ENCODE measurements around the gene GOLT1A. TPM values are rescaled to one million over a fixed set of nuclear protein-coding genes. Genes with fewer than 3 reads are reported as not detected.

Gene GOLT1A
- total RNA-seq, 3 donors from 2014 or later (not counting 1 experiment from before 2014, with no cell fraction given): not detected

DNA sequence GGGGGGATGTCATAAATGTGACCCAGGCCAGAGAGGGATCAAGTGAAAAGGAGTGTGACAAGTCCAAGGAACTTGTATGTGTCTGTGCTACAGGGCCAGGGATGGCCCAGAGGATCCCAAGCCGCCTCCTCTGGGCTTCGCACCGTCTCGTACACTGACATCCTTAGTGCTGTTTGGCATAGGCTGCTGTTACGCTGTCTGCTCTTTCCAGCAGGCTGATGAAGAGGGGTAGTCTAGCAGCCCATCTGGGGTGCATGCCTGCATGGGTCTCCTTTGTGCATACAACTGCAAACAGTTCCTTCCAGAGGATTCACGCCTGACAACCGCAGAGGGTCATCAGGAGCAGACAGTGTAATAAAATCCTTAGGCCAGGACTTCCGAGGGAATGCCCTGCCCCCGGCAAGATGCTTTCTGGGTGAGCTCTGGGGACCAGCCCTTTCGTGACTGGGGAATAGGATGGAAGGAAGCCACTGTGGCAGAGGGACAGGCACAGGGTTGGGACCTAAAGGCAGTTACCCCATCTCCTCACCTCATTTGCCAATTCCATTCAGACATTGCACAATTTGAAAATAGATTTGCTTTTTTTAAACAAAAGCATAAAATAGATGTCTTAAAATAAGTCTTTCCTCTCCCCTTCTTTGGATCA is 6.3 kb upstream of the GOLT1A start:
- Histone ChIP-seq H3K27me3 (ENCODE audit: control insufficient read depth, insufficient read depth, low read length) (no peaks in the 10 kb centered on the region), H3K27ac (ENCODE audit: low read length) (no peak overlapping the region), H3K4me1 (ENCODE audit: control insufficient read depth, insufficient read depth, low read length) (peaks cover 6% of the 10 kb centered on the region), H3K4me3 (ENCODE audit: low read length) (no peak overlapping the region), H3K9me3 (ENCODE audit: control insufficient read depth, insufficient read depth, low read length) (no peaks in the 10 kb centered on the region), H3K36me3 (ENCODE audit: control insufficient read depth, insufficient read depth, low read length) (no peaks in the 10 kb centered on the region)
- H3K9me3 Mint-ChIP-seq: no peaks in the 10 kb centered on the region
- TF ChIP-seq, protein P1, sequence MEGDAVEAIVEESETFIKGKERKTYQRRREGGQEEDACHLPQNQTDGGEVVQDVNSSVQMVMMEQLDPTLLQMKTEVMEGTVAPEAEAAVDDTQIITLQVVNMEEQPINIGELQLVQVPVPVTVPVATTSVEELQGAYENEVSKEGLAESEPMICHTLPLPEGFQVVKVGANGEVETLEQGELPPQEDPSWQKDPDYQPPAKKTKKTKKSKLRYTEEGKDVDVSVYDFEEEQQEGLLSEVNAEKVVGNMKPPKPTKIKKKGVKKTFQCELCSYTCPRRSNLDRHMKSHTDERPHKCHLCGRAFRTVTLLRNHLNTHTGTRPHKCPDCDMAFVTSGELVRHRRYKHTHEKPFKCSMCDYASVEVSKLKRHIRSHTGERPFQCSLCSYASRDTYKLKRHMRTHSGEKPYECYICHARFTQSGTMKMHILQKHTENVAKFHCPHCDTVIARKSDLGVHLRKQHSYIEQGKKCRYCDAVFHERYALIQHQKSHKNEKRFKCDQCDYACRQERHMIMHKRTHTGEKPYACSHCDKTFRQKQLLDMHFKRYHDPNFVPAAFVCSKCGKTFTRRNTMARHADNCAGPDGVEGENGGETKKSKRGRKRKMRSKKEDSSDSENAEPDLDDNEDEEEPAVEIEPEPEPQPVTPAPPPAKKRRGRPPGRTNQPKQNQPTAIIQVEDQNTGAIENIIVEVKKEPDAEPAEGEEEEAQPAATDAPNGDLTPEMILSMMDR (IDR thresholded peaks at IDR 0.05): no peak
- 93% methylated on average over 10 of the region's 10 CpGs for WGBS (ENCODE audit: insufficient coverage)
- peaks cover 7% of the 10 kb centered on the region in 2 donors for H3K4me1 Mint-ChIP-seq
- intact Hi-C loops (cut with micrococcal nuclease): no loop called here
- H3K27me3 Mint-ChIP-seq (ENCODE audit: low read depth in 2 of 2): peaks cover 0 to 3% of the 10 kb centered on the region in 2 donors
- H3K27ac Mint-ChIP-seq: no peak overlapping the region
- H3K36me3 Mint-ChIP-seq: no peaks in the 10 kb centered on the region
- H3K4me3 Mint-ChIP-seq: no peak overlapping the region
- DNase-seq (no peak), ATAC-seq (no peak)

DNA sequence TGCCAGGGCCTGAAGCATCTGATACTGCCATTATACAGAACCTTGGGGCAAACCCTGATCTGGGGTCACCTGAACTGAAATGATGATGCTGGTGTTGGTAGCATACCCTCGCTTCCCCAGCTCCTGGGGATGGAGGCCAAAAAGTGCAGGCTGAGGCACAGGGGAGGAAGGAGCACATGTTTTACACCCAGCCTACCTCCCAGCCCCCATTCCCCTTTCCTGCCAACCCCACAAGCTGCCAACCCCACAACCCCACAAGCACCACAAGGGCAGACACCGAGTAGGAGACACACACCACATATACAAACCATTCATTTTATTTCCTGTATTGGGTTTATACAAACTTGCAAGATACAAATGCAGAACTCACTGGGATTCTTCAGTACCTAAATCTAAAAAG is 4.8 kb upstream of the GOLT1A start:
- H3K36me3 ChIP-seq (ENCODE audit: control insufficient read depth, insufficient read depth, low read length): no peaks in the 10 kb centered on the region
- H3K27ac ChIP-seq (ENCODE audit: low read length): no peak overlapping the region
- no peak overlapping the region for H3K4me3 Mint-ChIP-seq
- ATAC-seq (peak in 1 of 3 donors; percentile 44), DNase-seq (peak in 1 of 2 donors; percentile 10)
- no peak overlapping the region for H3K4me3 ChIP-seq (ENCODE audit: low read length)
- peaks cover 11 to 15% of the 10 kb centered on the region in 2 donors for H3K4me1 Mint-ChIP-seq
- no peaks in the 10 kb centered on the region for H3K9me3 Mint-ChIP-seq
- H3K27ac Mint-ChIP-seq: no peak overlapping the region
- H3K27me3 Mint-ChIP-seq (ENCODE audit: low read depth in 2 of 2): peaks cover 0 to 3% of the 10 kb centered on the region in 2 donors
- TF ChIP-seq, protein P1 (IDR thresholded peaks at IDR 0.05): no peak
- intact Hi-C loops (cut with micrococcal nuclease): no loop called here
- H3K9me3 ChIP-seq (ENCODE audit: control insufficient read depth, insufficient read depth, low read length): no peaks in the 10 kb centered on the region
- no peaks in the 10 kb centered on the region for H3K27me3 ChIP-seq (ENCODE audit: control insufficient read depth, insufficient read depth, low read length)
- WGBS (ENCODE audit: insufficient coverage): 50% methylated on average over 2 of the region's 2 CpGs
- no peaks in the 10 kb centered on the region for H3K36me3 Mint-ChIP-seq
- peaks cover 13% of the 10 kb centered on the region for H3K4me1 ChIP-seq (ENCODE audit: control insufficient read depth, insufficient read depth, low read length)

DNA sequence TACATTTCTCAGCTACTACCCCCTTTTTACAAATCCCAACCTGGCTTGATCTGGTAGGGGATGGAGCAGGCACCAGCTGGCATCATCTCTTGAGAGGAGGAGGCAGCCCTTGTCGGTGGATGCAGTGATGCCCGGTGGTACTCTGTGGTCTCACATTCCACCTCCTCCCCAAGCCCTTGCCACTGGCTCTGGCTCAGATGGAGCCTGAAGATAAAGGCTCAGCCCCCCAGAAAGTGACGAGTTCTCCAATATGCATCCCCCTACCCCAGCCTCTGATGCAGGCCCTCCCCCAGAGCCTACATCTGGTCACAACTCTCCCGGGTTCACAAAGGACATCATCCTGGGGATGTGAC is 3.8 kb upstream of the GOLT1A start:
- Histone ChIP-seq H3K27ac (ENCODE audit: low read length) (no peak overlapping the region), H3K4me1 (ENCODE audit: control insufficient read depth, insufficient read depth, low read length) (peaks cover 16% of the 10 kb centered on the region), H3K4me3 (ENCODE audit: low read length) (no peak overlapping the region), H3K27me3 (ENCODE audit: control insufficient read depth, insufficient read depth, low read length) (no peaks in the 10 kb centered on the region), H3K9me3 (ENCODE audit: control insufficient read depth, insufficient read depth, low read length) (no peaks in the 10 kb centered on the region), H3K36me3 (ENCODE audit: control insufficient read depth, insufficient read depth, low read length) (no peaks in the 10 kb centered on the region)
- no peaks in the 10 kb centered on the region for H3K9me3 Mint-ChIP-seq
- H3K36me3 Mint-ChIP-seq: no peaks in the 10 kb centered on the region
- H3K4me1 Mint-ChIP-seq: peaks cover 11 to 16% of the 10 kb centered on the region in 2 donors
- H3K27me3 Mint-ChIP-seq (ENCODE audit: low read depth in 2 of 2): peaks cover 0 to 3% of the 10 kb centered on the region in 2 donors
- TF ChIP-seq, protein P1 (IDR thresholded peaks at IDR 0.05): no peak
- DNase-seq (no peak), ATAC-seq (no peak)
- H3K27ac Mint-ChIP-seq: no peak overlapping the region
- intact Hi-C loops (cut with micrococcal nuclease): no loop called here
- 80% methylated on average over 4 of the region's 4 CpGs for WGBS (ENCODE audit: insufficient coverage)
- no peak overlapping the region for H3K4me3 Mint-ChIP-seq

Data from natural killer cell (primary cell).